Mononuclear cell (primary cell): ENCODE results near the gene SGO1. TPM values are rescaled to one million over a fixed set of nuclear protein-coding genes. Genes with fewer than 3 reads are reported as not detected.

Source experiments
- H3K27me3 ChIP-seq: 2 replicates; pipeline ENCODE4 v1.6.0; 2011; ENCODE audit warnings: low read length, control low read depth; ENCODE audit not compliant: insufficient read depth
- H3K4me1 ChIP-seq: 2 replicates; pipeline ENCODE4 v1.5.1; 2011; ENCODE audit warnings: mild to moderate bottlenecking, low read length, control low read depth; ENCODE audit not compliant: insufficient read depth
- H3K4me3 ChIP-seq: 2 replicates; pipeline ENCODE4 v1.5.1; 2011; ENCODE audit warnings: mild to moderate bottlenecking, low read length, moderate library complexity
- H3K9me3 ChIP-seq: 2 replicates; pipeline ENCODE4 v1.5.1; 2011; ENCODE audit warnings: low read depth, mild to moderate bottlenecking, control low read depth, low read length
- total RNA-seq: library from RNA; depleted of rRNA; stranded (reverse); fragments of >200 nt; gene quantifications from one replicate; pipeline ENCODE4 v1.2.3, GENCODE V29; 2012

SGO1 gene
- total RNA-seq, 1 donor, result 0.73 TPM

DNA sequence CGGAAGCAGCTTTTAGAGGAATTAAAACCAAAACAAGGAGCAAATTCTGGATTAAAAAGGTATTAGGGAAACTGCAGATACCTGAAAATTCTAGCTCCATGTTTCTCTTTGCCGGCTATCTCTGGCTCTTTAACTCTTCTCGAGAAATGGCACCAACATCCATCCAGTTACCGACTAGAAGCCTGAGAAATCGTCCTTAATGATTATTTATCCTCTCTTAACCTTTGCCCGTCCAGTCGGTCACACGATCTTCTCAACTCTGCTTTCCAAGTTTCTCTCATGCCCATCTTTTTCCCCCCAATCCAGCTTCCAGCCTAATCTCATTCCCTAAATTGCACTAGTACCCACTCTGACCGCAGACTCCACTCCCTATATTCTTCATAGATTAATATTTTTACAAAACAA is 596 bp upstream of the SGO1 start:
- peaks cover 17% of the 10 kb centered on the region for H3K4me1 ChIP-seq
- no peaks in the 10 kb centered on the region for H3K27me3 ChIP-seq
- peak overlapping the region; percentile 74 for H3K4me3 ChIP-seq
- H3K9me3 ChIP-seq, result no peaks in the 10 kb centered on the region

DNA sequence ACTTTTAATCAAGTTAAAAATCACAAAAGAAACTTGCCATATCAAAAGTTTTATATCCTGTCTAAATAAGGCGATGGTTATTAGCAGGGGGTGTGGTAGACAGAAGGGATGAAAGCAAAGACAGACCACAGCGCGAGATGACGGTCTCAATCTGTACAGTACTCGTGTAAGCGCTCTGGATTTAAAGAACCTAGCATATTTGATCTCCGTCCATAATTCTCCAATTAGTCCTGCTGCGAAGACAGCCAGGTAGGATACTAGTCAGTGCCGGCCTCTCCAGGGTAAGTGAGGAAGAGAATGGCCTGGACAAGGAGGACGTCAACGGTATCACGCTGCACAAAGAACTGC is 701 bp downstream of the SGO1 start:
- Histone ChIP-seq H3K4me1 (peaks cover 17% of the 10 kb centered on the region), H3K9me3 (no peaks in the 10 kb centered on the region), H3K27me3 (no peaks in the 10 kb centered on the region), H3K4me3 (peak overlapping the region; percentile 74)

DNA sequence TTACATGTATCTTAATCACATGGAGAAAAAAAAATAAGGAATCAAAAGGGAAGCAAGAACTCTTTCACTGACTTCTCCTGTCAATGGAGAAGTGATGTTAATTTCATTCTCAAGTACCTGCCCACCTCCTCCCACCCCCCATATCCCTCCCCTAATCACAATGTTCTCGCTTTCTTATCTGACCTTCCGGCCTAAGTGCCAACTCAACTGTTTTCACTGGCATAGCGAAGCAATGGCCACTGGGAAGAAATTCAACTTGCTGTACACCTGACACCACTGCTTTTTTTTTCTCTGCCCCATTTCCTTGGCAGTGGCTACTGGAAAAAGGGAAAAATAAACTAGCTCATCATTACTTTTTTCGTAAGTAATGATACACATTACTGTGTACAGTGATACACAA is 3.8 kb downstream of the SGO1 start:
- Histone ChIP-seq H3K4me1 (peaks cover 13% of the 10 kb centered on the region), H3K27me3 (no peaks in the 10 kb centered on the region), H3K9me3 (no peaks in the 10 kb centered on the region), H3K4me3 (no peak overlapping the region)

DNA sequence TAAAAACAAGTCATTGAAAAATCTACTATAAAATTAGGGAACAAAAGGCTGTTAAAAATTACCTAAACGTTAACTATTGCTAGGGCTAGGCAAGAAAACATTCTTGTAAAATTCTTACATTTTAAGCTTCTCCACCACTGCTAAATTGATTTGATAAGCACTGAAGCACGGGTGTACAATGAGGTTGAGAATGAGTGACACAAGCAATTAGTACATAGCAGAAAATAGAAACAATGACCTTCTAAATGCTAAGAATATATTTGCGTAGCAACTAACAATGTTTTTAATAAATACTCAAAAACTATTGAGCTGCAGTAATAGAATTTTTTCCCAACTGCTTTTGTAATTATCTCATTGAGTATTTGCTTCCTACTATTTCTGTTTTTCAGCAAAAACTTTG is 4.7 kb downstream of the SGO1 start:
- Histone ChIP-seq H3K4me1 (peaks cover 6% of the 10 kb centered on the region), H3K9me3 (no peaks in the 10 kb centered on the region), H3K27me3 (no peaks in the 10 kb centered on the region), H3K4me3 (no peak overlapping the region)

DNA sequence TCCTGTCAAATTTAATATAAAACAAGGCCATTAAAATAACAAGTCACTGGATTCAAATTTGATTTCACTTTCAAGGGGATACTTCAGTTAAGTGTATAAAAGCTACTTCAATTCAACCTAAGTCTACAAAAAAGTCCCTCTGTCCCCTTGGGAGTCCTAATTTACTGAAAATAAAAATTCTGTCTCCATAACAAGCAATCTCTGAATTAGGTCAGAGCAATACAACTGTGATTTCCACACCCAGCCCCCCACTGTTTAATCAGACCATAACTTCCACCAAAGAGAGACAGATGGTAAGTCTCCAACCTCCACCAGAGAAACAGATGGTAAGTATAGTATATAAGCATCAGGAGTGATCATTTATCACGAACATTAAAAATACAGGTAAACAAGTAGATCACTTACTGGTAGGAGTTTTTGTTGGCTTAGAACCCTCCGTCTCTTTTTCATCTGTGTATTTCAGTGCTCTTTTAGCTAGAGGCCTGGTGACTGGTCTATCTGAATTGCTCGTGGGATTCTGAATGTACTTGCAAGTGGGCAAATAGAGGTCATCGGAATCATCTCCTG is 12.1 kb downstream of the SGO1 start:
- Histone ChIP-seq H3K4me3 (no peak overlapping the region), H3K27me3 (no peaks in the 10 kb centered on the region), H3K4me1 (no peaks in the 10 kb centered on the region), H3K9me3 (no peaks in the 10 kb centered on the region)

DNA sequence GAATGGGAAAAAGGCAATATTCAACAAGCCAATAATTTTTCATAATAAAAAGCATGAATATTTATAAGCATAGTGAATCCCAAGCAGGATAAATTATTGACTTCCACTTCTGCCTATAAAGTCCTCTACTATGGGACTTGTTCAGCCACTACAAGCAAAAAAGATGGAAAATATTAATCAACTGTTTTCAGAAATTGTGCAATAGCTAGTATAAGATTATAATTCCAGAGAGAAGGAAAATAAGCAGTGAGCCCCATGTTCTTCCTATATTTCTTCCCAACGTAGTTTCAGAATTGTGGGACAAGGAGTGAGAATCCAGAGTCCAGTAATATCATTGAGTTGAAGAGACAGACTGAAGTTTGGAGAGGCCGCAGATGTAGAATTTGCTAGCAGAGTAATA is 24.3 kb downstream of the SGO1 start:
- Histone ChIP-seq H3K27me3 (no peaks in the 10 kb centered on the region), H3K4me1 (peaks cover 14% of the 10 kb centered on the region), H3K9me3 (no peaks in the 10 kb centered on the region), H3K4me3 (no peak overlapping the region)

DNA sequence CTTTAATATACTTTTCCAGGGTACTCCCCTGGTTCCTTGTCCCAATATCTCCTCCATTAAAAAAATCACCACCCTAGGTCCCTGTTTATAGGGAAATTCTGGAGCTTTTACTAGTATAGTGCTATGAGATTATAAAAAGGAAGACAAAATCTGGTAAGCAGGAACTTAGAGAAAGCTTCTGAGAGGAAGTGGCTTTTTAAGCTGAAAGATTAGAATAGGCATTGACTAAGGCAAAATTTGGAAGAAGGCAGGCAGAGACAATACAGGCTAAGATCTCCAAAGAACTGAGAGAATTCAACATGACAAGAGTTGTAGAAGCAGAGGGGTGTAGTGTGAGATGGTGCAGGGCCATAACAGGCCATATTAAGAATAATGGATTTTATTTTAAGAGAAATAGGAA is 25.8 kb downstream of the SGO1 start:
- no peaks in the 10 kb centered on the region for H3K27me3 ChIP-seq
- H3K4me1 ChIP-seq, result peaks cover 14% of the 10 kb centered on the region
- no peaks in the 10 kb centered on the region for H3K9me3 ChIP-seq
- H3K4me3 ChIP-seq, result no peak overlapping the region

DNA sequence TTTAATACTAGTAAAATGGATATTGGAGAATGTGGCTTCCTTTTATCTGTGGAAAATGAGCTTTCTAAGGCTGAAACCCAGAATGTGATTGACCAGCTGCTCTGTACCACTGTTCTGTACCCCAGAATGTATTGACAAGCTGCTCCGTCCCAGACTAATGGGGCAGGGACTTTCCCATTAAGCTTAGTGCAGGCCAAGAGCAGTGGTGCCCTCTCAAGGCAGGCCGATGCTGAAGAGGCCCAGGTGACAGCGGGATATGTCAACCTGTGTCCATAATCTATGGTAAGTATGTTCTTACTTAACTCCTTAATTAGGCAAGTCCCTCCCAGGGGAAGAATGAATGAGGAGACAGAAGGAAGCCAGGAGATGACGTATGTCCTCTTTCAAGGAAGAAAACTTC is 31.1 kb downstream of the SGO1 start:
- Histone ChIP-seq H3K4me1 (peaks cover 3% of the 10 kb centered on the region), H3K27me3 (no peaks in the 10 kb centered on the region), H3K9me3 (no peaks in the 10 kb centered on the region), H3K4me3 (no peak overlapping the region)

DNA sequence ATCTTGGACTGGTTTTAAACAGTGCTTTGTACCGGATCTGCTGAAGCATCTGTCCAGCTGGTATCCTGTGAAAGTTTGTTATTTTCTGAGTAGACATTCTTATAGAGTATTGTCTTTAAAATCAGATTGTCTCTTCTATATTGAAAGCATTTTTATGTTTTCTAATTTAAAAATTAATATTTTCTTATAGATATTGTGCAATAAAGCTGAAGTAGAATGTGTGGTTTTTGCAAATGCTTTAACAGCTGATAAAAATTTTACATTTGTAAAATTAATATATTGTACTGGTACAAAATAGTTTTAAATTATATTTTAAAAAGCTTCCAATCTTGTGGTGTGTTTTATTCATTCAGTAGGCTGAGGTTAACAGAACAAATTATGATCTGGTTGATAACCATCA is 31.9 kb downstream of the SGO1 start:
- Histone ChIP-seq H3K4me3 (no peak overlapping the region), H3K4me1 (no peaks in the 10 kb centered on the region), H3K27me3 (no peaks in the 10 kb centered on the region), H3K9me3 (no peaks in the 10 kb centered on the region)

DNA sequence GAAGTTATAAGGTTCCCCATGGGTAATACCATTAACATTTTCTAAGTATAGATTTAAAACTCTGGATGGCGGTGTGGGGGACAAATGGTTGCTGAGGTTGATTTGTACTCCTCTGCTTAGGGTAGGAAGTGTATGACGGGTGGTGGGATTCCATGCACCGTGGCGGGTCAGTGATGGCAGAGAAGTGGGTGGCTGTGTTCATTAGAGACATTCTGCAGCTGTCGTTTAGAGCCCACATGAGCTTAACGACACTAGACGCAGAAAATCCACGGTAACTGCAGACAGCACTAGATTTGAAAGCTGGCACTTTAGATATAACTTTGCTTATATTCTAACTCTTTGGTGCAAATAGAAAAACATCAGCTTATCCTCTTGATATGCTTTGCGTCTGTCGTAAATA is 37.5 kb downstream of the SGO1 start:
- Histone ChIP-seq H3K27me3 (no peaks in the 10 kb centered on the region), H3K4me1 (no peaks in the 10 kb centered on the region), H3K4me3 (no peak overlapping the region), H3K9me3 (no peaks in the 10 kb centered on the region)

DNA sequence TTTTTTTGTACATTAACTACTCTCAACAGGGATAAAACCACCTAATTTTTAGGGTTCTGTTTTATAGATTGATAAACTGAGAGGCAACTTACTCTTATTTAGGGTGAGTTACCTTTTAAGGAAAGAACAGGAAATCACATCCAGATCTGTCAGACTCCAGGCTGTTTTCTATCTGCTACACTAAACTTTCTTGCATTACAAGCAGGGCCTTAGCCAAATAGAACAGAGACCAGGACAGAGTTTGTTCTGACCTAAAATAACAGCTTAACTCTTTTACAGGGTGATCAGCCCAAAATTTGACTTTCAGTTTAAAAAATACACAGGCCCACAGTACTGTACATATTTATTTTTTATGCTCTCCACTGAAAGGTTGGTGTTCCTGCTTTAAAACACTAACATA is 38.6 kb downstream of the SGO1 start:
- Histone ChIP-seq H3K27me3 (no peaks in the 10 kb centered on the region), H3K4me1 (no peaks in the 10 kb centered on the region), H3K9me3 (no peaks in the 10 kb centered on the region), H3K4me3 (no peak overlapping the region)

DNA sequence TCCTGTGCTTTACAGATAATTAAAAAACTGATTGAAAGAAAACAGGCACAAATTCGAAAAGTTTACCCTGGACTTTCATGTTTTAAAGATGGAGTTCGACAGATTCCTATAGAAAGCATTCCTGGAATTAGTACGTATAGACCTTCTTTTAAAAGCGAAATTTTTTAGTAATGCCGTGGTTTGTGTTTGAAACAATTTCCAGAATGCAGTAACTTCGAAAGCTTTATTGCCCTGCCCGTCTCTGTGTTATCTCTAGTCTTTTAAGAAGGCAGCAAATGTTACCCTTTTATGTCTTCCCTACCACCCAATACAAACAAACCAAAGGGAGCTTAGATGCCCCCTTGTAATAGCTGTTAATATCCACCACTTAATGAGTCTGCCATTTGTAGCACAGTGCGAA is 39.7 kb downstream of the SGO1 start:
- Histone ChIP-seq H3K27me3 (no peaks in the 10 kb centered on the region), H3K4me3 (no peak overlapping the region), H3K4me1 (no peaks in the 10 kb centered on the region), H3K9me3 (no peaks in the 10 kb centered on the region)

DNA sequence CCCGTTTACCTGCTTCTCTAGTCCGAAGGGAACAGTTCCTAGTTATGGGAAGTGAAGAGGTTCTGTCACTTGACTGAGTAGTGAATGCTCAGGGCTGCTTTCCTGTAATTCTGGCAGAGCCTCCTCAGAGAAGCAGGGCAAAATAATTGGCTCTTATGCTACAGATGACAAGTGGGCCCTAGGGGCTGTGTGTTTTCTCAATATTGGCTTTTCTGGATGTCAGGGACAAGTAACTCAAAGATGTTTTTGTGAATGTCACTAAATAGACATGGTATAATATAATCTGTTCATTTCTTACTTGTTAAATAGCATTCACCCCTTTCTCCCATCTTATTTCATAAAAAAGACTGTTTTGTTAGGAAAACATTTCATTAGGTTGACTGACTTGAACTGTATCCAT is 40.1 kb downstream of the SGO1 start:
- no peaks in the 10 kb centered on the region for H3K4me1 ChIP-seq
- no peaks in the 10 kb centered on the region for H3K9me3 ChIP-seq
- no peak overlapping the region for H3K4me3 ChIP-seq
- no peaks in the 10 kb centered on the region for H3K27me3 ChIP-seq

DNA sequence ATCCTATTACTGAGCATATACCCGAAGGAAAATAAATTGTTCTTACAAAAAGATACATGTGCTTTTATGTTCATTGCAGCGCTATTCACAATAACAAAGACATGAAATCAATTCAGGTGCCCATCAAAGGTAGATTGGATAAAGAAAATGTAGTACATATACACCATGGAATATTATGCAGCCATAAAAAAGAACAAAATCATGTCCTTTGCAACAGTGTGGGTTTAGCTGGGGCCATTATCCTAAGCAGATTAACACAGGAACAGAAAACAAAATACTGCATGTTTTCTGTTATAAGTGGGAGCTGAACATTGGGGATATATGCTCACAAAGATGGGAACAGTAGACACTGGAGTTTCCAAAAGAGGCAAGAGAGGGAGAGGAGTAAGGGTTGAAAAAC is 42.5 kb downstream of the SGO1 start:
- H3K9me3 ChIP-seq, result no peaks in the 10 kb centered on the region
- no peak overlapping the region for H3K4me3 ChIP-seq
- H3K27me3 ChIP-seq, result no peaks in the 10 kb centered on the region
- H3K4me1 ChIP-seq, result no peaks in the 10 kb centered on the region

DNA sequence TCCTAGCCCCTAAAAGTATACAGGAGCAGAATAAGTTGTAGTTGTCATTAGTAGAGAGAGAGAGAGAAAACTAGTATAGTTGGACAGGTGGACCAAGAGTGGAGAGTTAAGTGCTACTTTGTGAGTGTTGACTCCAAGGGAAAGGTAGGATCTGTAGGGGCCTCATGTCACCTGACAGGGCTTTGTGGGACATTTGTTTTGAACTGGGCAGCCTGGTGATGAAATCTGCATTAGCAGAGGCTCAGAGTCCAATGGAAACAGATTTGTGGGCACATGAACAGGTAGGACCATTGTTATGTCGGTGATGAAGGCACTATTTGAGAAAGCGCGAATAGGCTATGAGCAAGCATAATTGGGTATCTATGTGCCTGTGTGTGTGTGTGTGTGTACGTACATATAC is 43.5 kb downstream of the SGO1 start:
- Histone ChIP-seq H3K4me1 (no peaks in the 10 kb centered on the region), H3K27me3 (no peaks in the 10 kb centered on the region), H3K4me3 (no peak overlapping the region)

DNA sequence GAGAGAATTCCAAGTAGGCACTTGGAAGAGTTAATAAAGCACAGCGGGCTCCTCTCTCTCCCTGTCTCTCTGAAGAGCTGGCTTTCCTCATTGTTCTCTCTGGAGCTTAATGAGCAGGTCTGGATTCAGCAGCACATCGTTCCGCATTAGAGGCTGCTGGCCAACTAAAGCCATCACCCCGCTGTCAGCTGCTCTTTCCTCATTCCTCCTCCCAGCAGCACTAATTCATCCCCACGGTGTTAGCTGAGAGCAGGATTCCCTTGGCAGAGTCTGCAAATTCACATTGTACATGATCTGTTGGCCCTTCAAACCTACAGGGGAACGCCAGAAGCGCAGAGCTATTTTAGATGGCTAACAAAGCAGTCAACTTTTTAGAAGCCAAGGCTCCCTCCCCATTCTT is 44.2 kb downstream of the SGO1 start:
- H3K4me3 ChIP-seq, result no peak overlapping the region
- no peaks in the 10 kb centered on the region for H3K4me1 ChIP-seq
- no peaks in the 10 kb centered on the region for H3K27me3 ChIP-seq

More for the DNA sequence above, 43.5 kb downstream of the SGO1 start:
- no peaks in the 10 kb centered on the region for H3K9me3 ChIP-seq

DNA sequence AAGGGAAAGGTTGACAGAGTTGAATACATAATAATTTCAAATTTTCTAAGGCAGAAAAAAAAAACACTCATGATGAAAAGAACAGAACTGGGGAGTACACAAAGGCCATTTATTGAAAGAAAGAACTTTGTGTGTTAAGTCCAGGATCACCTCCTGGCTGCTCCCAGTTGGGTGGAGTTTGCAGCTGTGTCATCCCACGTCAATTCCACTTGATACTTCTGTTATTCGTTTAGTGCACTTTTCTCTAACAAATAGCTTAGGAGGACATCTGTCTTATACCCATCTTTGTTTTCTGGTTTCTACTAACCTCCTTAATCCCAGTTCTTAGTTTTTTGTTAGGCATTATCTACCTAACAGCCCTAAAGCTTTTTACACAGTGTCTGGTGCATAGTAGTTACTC is 44.7 kb downstream of the SGO1 start:
- no peak overlapping the region for H3K4me3 ChIP-seq
- H3K9me3 ChIP-seq, result no peaks in the 10 kb centered on the region
- no peaks in the 10 kb centered on the region for H3K4me1 ChIP-seq
- no peaks in the 10 kb centered on the region for H3K27me3 ChIP-seq

More for the DNA sequence above, 44.2 kb downstream of the SGO1 start:
- H3K9me3 ChIP-seq, result no peaks in the 10 kb centered on the region
